Measurements from ENCODE around the gene SLC30A3. TPM values are rescaled to one million over a fixed set of nuclear protein-coding genes. Genes with fewer than 3 reads are reported as not detected.

SLC30A3 gene
- total and polyA plus RNA-seq, 2 of the 13 experiments (the other 11 are each of a cell fraction or from before 2014, with no cell fraction given), result 0.38 to 0.79 TPM

GRCh38 chr2:27281442-27281841, 18.6 kb upstream of the SLC30A3 start:
- ATAC-seq, result no peak
- H3K9ac ChIP-seq (ENCODE audit: insufficient read depth, low read depth, low read length), result no peak overlapping the region
- POLR2A ChIA-PET, result interaction anchor here (1.3 to 1.6 kb wide), 3 partner anchors 16 to 187 kb away, joined by 3 read pairs; partner anchors contain the start of gene MPV17
- H2AFZ ChIP-seq (ENCODE audit: low read length), result no peak overlapping the region
- H3K4me2 ChIP-seq (ENCODE audit: low read depth, low read length), result no peak overlapping the region
- no peak overlapping the region for H3K4me3 ChIP-seq (replicated peaks in 1 of 3; ENCODE audit: insufficient read depth in 1 of 3, low read depth in 2 of 3, low read length in 3 of 3)
- H3K36me3 ChIP-seq (replicated peaks in 1 of 2; ENCODE audit: control insufficient read depth in 1 of 2, insufficient read depth in 2 of 2, low read length in 2 of 2), result no peaks in the 10 kb centered on the region
- no peaks in the 10 kb centered on the region for H4K20me1 ChIP-seq (ENCODE audit: insufficient read depth, low read length)
- WGBS (ENCODE audit: low lambda C conversion rate), result 42% methylated on average over 3 of the region's 3 CpGs
- H3K27ac ChIP-seq (ENCODE audit: extremely low read length, insufficient read depth, low read length), result no peak overlapping the region
- no TSS peak for BruUV-seq (replicated peaks)
- no peak for FAIRE-seq
- H3K4me1 ChIP-seq (ENCODE audit: insufficient read depth, low read length), result peaks cover 36% of the 10 kb centered on the region
- no peak for TF ChIP-seq ZFX (CRISPR knock-in tag; IDR thresholded peaks at IDR 0.05; ENCODE audit: low read depth)
- DNase-seq (ENCODE audit: low spot score), result no peak
- peaks cover 0 to 21% of the 10 kb centered on the region in 2 experiments; a peak in 4 of 5 replicates for H3K27me3 ChIP-seq (ENCODE audit: control insufficient read depth in 1 of 2, insufficient read depth in 2 of 2, low read length in 2 of 2)
- intact Hi-C loops (cut with micrococcal nuclease; ENCODE audit: unreplicated experiment), result loop anchor here (2.0 kb wide), 1 partner anchor 17 kb away; no protein-coding TSS in a partner anchor
- CTCF ChIA-PET (ENCODE audit: low intra/inter-chr PET ratio, low total read pairs), result no interaction called here
- no peaks in the 10 kb centered on the region for H3K9me3 ChIP-seq (ENCODE audit: low read length)
- H3K79me2 ChIP-seq (ENCODE audit: insufficient read depth, low read length), result no peaks in the 10 kb centered on the region
- in situ Hi-C loops (cut with HindIII; ENCODE audit: extremely low pct_ligation_motif_present, low pct_unique_long_range_greater_than_20kb), result loop anchor here (5.0 to 10.0 kb wide), 2 partner anchors 184 to 317 kb away; no protein-coding TSS in a partner anchor

DNA sequence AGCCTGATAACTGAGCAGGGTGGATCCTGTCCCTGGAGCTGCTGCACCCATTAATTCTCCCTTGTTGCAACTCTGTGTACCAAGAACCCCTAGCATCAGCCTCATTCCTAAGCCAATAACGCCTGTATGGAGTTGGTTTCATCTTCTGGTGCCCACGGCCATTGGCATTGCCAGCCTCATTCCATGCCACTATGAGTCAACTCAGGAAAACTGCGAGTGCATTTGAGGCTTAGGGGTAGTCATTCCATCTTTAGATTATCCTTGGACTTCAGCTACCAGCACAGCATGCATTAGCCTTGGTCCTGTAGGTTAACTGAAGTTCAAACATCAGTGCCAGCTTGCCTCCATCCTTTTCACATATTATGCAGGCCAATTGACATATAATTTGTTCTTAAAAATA, 18.0 kb upstream of the SLC30A3 start:
- H3K27me3 ChIP-seq (ENCODE audit: control insufficient read depth in 1 of 2, insufficient read depth in 2 of 2, low read length in 2 of 2), result peaks cover 0 to 24% of the 10 kb centered on the region in 2 experiments; a peak in 4 of 5 replicates
- ChIA-PET CTCF (ENCODE audit: low intra/inter-chr PET ratio, low total read pairs) (interaction anchor here (0.6 to 3.5 kb wide), 4 partner anchors 16 to 182 kb away, joined by 3 to 29 read pairs (median 12); no protein-coding TSS in a partner anchor), POLR2A (interaction anchor here (1.6 kb wide), 1 partner anchor 42 kb away, joined by 3 read pairs; the partner anchor contains the start of gene MPV17)
- no peaks in the 10 kb centered on the region for H3K9me3 ChIP-seq (ENCODE audit: low read length)
- no peak overlapping the region for H3K4me3 ChIP-seq (replicated peaks in 1 of 3; ENCODE audit: insufficient read depth in 1 of 3, low read depth in 2 of 3, low read length in 3 of 3)
- H2AFZ ChIP-seq (ENCODE audit: low read length), result no peak overlapping the region
- FAIRE-seq (no peak), DNase-seq (ENCODE audit: low spot score) (no peak), ATAC-seq (no peak)
- in situ Hi-C loops (cut with HindIII; ENCODE audit: extremely low pct_ligation_motif_present, low pct_unique_long_range_greater_than_20kb), result loop anchor here (5.0 to 10.0 kb wide), 2 partner anchors 184 to 316 kb away; no protein-coding TSS in a partner anchor
- H3K36me3 ChIP-seq (replicated peaks in 1 of 2; ENCODE audit: control insufficient read depth in 1 of 2, insufficient read depth in 2 of 2, low read length in 2 of 2), result no peaks in the 10 kb centered on the region
- H4K20me1 ChIP-seq (ENCODE audit: insufficient read depth, low read length), result no peaks in the 10 kb centered on the region
- H3K27ac ChIP-seq (ENCODE audit: extremely low read length, insufficient read depth, low read length), result no peak overlapping the region
- no peak overlapping the region for H3K9ac ChIP-seq (ENCODE audit: insufficient read depth, low read depth, low read length)
- peaks cover 33% of the 10 kb centered on the region for H3K4me1 ChIP-seq (ENCODE audit: insufficient read depth, low read length)
- no peaks in the 10 kb centered on the region for H3K79me2 ChIP-seq (ENCODE audit: insufficient read depth, low read length)
- no peak for TF ChIP-seq FOXK2 (IDR thresholded peaks at IDR 0.05)
- no peak for TF ChIP-seq TAF1 (CRISPR knock-in tag; IDR thresholded peaks at IDR 0.05)
- no peak for TF ChIP-seq ZNF510 (CRISPR knock-in tag; IDR thresholded peaks at IDR 0.05; ENCODE audit: low read depth)
- no peak for TF ChIP-seq HNF4G (IDR thresholded peaks at IDR 0.05; ENCODE audit: borderline replicate concordance, low read depth, low read length)
- TF ChIP-seq HNF4G (CRISPR knock-in tag; IDR thresholded peaks at IDR 0.05; ENCODE audit: borderline replicate concordance, low read depth), result no peak
- TF ChIP-seq SUZ12 (IDR thresholded peaks at IDR 0.05; ENCODE audit: low read depth, low read length), result no peak
- TF ChIP-seq PAX8 (CRISPR knock-in tag; IDR thresholded peaks at IDR 0.05; ENCODE audit: borderline replicate concordance), result no peak
- TF ChIP-seq HMG20A (CRISPR knock-in tag; IDR thresholded peaks at IDR 0.05; ENCODE audit: borderline replicate concordance), result no peak
- TF ChIP-seq ZNF607 (CRISPR knock-in tag; IDR thresholded peaks at IDR 0.05; ENCODE audit: borderline replicate concordance), result no peak
- no peak for TF ChIP-seq ZNF75D (CRISPR knock-in tag; IDR thresholded peaks at IDR 0.05; ENCODE audit: borderline replicate concordance)
- TF ChIP-seq, protein P1, sequence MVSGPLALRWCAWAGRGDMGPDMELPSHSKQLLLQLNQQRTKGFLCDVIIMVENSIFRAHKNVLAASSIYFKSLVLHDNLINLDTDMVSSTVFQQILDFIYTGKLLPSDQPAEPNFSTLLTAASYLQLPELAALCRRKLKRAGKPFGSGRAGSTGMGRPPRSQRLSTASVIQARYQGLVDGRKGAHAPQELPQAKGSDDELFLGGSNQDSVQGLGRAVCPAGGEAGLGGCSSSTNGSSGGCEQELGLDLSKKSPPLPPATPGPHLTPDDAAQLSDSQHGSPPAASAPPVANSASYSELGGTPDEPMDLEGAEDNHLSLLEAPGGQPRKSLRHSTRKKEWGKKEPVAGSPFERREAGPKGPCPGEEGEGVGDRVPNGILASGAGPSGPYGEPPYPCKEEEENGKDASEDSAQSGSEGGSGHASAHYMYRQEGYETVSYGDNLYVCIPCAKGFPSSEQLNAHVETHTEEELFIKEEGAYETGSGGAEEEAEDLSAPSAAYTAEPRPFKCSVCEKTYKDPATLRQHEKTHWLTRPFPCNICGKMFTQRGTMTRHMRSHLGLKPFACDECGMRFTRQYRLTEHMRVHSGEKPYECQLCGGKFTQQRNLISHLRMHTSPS (CRISPR knock-in tag; IDR thresholded peaks at IDR 0.05; ENCODE audit: low read depth), result no peak
- no peak for TF ChIP-seq NR1H2 (CRISPR knock-in tag; IDR thresholded peaks at IDR 0.05; ENCODE audit: borderline replicate concordance, low read depth)
- no peak for TF ChIP-seq MAFG (CRISPR knock-in tag; IDR thresholded peaks at IDR 0.05)
- TF ChIP-seq, protein P2, sequence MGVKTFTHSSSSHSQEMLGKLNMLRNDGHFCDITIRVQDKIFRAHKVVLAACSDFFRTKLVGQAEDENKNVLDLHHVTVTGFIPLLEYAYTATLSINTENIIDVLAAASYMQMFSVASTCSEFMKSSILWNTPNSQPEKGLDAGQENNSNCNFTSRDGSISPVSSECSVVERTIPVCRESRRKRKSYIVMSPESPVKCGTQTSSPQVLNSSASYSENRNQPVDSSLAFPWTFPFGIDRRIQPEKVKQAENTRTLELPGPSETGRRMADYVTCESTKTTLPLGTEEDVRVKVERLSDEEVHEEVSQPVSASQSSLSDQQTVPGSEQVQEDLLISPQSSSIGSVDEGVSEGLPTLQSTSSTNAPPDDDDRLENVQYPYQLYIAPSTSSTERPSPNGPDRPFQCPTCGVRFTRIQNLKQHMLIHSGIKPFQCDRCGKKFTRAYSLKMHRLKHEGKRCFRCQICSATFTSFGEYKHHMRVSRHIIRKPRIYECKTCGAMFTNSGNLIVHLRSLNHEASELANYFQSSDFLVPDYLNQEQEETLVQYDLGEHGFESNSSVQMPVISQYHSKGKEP (CRISPR knock-in tag; IDR thresholded peaks at IDR 0.05), result no peak
- no peak for TF ChIP-seq SMAD3 (CRISPR knock-in tag; IDR thresholded peaks at IDR 0.05)
- intact Hi-C loops (cut with micrococcal nuclease; ENCODE audit: unreplicated experiment), result loop anchor here (1.0 to 2.0 kb wide), 3 partner anchors 16 to 31 kb away; no protein-coding TSS in a partner anchor
- WGBS (ENCODE audit: low lambda C conversion rate), result 6% methylated on average over 3 of the region's 3 CpGs
- H3K4me2 ChIP-seq (ENCODE audit: low read depth, low read length), result no peak overlapping the region
- BruUV-seq (replicated peaks), result no TSS peak
